RWPE1 (cell line): Measurements from ENCODE around the gene ECE1.
"Not testable (repeated sequence)": the region's sequence is repeated elsewhere in the genome, so short reads cannot be mapped to it uniquely, and the experiment has no call there.

ENCODE experiments used
- CTCF ChIA-PET: fragments of 350-600 bp; sonication (Branson Sonifier 250); formaldehyde crosslinking; extraction: SDS; loops from one replicate; lab custom pipeline; 2021; lab: Yijun Ruan, JAX
- POLR2A ChIA-PET: fragments of 400-600 bp; formaldehyde crosslinking; extraction: SDS; loops from one replicate; lab custom pipeline; 2020; ENCODE audit warnings: antibody characterized with exemption; ENCODE audit not compliant: low non-redundant PET; lab: Yijun Ruan, JAX
- DNase-seq: peaks from one replicate; pipeline ENCODE4 v3.0.0; 2012; ENCODE audit warnings: low spot score
- H3K27ac ChIP-seq: fragments of 450-650 bp; 2 replicates; pipeline ENCODE4 v1.5.1; 2017
- TF ChIP-seq, protein P1 (sequence below): fragments of 450-650 bp; conservative IDR thresholded peaks from 2 replicates; pipeline ENCODE4 v1.5.1; 2017; ENCODE audit warnings: low read depth, mild to moderate bottlenecking

ECE1 gene

GRCh38 chr1:21192284-21192683, 98.0 kb downstream of the ECE1 start:
- POLR2A ChIA-PET, result no interaction called here
- CTCF ChIA-PET, result no interaction called here
- no peak for DNase-seq
- H3K27ac ChIP-seq, result peak overlapping the region; percentile 10; the same call in 1 of the 2 replicates
- TF ChIP-seq, protein P1, sequence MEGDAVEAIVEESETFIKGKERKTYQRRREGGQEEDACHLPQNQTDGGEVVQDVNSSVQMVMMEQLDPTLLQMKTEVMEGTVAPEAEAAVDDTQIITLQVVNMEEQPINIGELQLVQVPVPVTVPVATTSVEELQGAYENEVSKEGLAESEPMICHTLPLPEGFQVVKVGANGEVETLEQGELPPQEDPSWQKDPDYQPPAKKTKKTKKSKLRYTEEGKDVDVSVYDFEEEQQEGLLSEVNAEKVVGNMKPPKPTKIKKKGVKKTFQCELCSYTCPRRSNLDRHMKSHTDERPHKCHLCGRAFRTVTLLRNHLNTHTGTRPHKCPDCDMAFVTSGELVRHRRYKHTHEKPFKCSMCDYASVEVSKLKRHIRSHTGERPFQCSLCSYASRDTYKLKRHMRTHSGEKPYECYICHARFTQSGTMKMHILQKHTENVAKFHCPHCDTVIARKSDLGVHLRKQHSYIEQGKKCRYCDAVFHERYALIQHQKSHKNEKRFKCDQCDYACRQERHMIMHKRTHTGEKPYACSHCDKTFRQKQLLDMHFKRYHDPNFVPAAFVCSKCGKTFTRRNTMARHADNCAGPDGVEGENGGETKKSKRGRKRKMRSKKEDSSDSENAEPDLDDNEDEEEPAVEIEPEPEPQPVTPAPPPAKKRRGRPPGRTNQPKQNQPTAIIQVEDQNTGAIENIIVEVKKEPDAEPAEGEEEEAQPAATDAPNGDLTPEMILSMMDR, result no peak

DNA sequence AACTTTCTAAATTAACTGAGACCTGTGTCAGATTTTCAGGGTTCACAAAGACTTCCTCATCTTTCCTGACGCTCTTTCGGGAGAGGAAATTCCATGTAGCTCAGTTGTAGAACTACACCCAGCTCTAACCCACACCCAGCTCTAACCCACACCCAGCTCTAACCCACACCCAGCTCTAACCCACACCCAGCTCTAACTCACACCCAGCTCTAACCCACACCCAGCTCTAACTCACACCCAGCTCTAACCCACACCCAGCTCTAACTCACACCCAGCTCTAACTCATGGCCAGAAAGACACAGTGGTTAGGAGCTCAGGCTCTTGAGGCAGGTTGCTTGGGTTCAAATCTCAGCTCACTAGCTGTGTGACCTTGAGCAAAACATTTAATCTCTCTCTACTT, 99.5 kb downstream of the ECE1 start:
- ChIA-PET POLR2A (interaction anchor here (0.6 to 0.7 kb wide), 3 partner anchors 13 to 404 kb away, joined by 3 to 10 read pairs (median 4); partner anchors contain the start of gene HP1BP3), CTCF (interaction anchor here (0.5 to 0.7 kb wide), 2 partner anchors 72 to 204 kb away, joined by 3 to 5 read pairs; no protein-coding TSS in a partner anchor)
- DNase-seq, result not testable (repeated sequence)
- peak overlapping the region; percentile 61 for H3K27ac ChIP-seq

- TF ChIP-seq, protein P1, result no peak
- CTCF ChIA-PET, result interaction anchor here (0.7 to 1.1 kb wide), 2 partner anchors 204 to 208 kb away, joined by 3 to 5 read pairs; no protein-coding TSS in a partner anchor
- POLR2A ChIA-PET, result no interaction called here
- peak overlapping the region; percentile 61 for H3K27ac ChIP-seq
- DNase-seq, result no peak
Observed at GRCh38 chr1:21189906-21190500, 100.3 kb downstream of the ECE1 start.

- ChIA-PET POLR2A (no interaction called here), CTCF (interaction anchor here (0.5 to 1.1 kb wide), 2 partner anchors 208 to 471 kb away, joined by 3 read pairs; no protein-coding TSS in a partner anchor)
- H3K27ac ChIP-seq, result no peak overlapping the region
- TF ChIP-seq, protein P1, result no peak
- no peak for DNase-seq
Observed at GRCh38 chr1:21189421-21189820, 100.8 kb downstream of the ECE1 start.

- DNase-seq, result no peak
- no peak overlapping the region for H3K27ac ChIP-seq
- ChIA-PET CTCF (no interaction called here), POLR2A (no interaction called here)
- TF ChIP-seq, protein P1, result no peak
Observed at GRCh38 chr1:21188235-21188634, 102.0 kb downstream of the ECE1 start.

- DNase-seq, result no peak
- TF ChIP-seq, protein P1, result no peak
- no peak overlapping the region for H3K27ac ChIP-seq
- ChIA-PET POLR2A (no interaction called here), CTCF (interaction anchor here (0.6 to 0.8 kb wide), 3 partner anchors 107 to 245 kb away, joined by 3 to 5 read pairs (median 3); no protein-coding TSS in a partner anchor)
Observed at GRCh38 chr1:21185221-21185731, 105.0 kb downstream of the ECE1 start.

GRCh38 chr1:21184276-21184675, 106.0 kb downstream of the ECE1 start:
- ChIA-PET CTCF (interaction anchor here (0.6 to 1.6 kb wide), 2 partner anchors 11 to 86 kb away, joined by 4 to 5 read pairs; no protein-coding TSS in a partner anchor), POLR2A (no interaction called here)
- H3K27ac ChIP-seq, result no peak overlapping the region
- TF ChIP-seq, protein P1, result no peak
- no peak for DNase-seq
